GM12878 (cell line): Measurements from ENCODE around the gene OGA. TPM values are rescaled to one million over a fixed set of nuclear protein-coding genes. Genes with fewer than 3 reads are reported as not detected.

ENCODE experiments used
- ATAC-seq: fragments of 200-7000 bp; cut with Tn5 transposase; 3 replicates; pipeline ENCODE4 v1.9.1; 2020; ENCODE audit warnings: mild to moderate bottlenecking, moderate library complexity
- BruUV-seq: library from RNA; stranded (reverse); fragments of 400-500 nt; replicated peaks from 2 replicates; lab custom pipeline; 2021; lab: Mats Ljungman, UMichigan
- CTCF ChIA-PET: fragments of 300-600 bp; sonication (Branson Sonifier 250); formaldehyde crosslinking; extraction: SDS; loops from one replicate; lab custom pipeline; 2021; ENCODE audit warnings: inconsistent platforms; lab: Yijun Ruan, JAX
- POLR2A ChIA-PET: fragments of 350-600 bp; formaldehyde crosslinking; extraction: SDS; loops from one replicate; lab custom pipeline; 2021; ENCODE audit warnings: inconsistent platforms; lab: Charles Lee
- RAD21 ChIA-PET: fragments of 300-600 bp; sonication (Branson Sonifier 250); formaldehyde crosslinking; loops from one replicate; lab custom pipeline; 2023; ENCODE audit warnings: antibody characterized with exemption; ENCODE audit not compliant: unreplicated experiment; lab: Charles Lee
- SMC1A ChIA-PET: fragments of 300-600 bp; sonication (Branson Sonifier 250); formaldehyde crosslinking; loops from one replicate; lab custom pipeline; 2023; ENCODE audit not compliant: unreplicated experiment, uncharacterized antibody; lab: Charles Lee
- DNase-seq: peaks from one replicate; pipeline ENCODE4 v3.0.0-alpha.2; 2011; ENCODE audit warnings: low read depth, low spot score
- FAIRE-seq: peaks from 3 replicates; lab custom pipeline; 2011; peaks lifted over from hg19 to GRCh38; lab: Jason Lieb, UNC
- H2AFZ ChIP-seq: 2 replicates; pipeline ENCODE4 v1.6.0; 2011; ENCODE audit warnings: low read depth, low read length, control low read depth; ENCODE audit not compliant: control insufficient read depth
- H3K27ac ChIP-seq: 2 replicates; pipeline ENCODE4 v1.5.1; 2011; ENCODE audit warnings: control low read depth; ENCODE audit not compliant: control insufficient read depth, insufficient read depth
- H3K27me3 ChIP-seq, 2 experiments: replicated peaks in 1 of 2; 2 replicates each; pipeline versions ENCODE4 v1.6.0 to v1.6.1; 2011; ENCODE audit warnings: low read length in 1 of 2; ENCODE audit not compliant: control insufficient read depth in 2 of 2, insufficient read depth in 2 of 2
- H3K36me3 ChIP-seq, 2 experiments: 2 replicates each; pipeline ENCODE4 v1.5.1; 2011; ENCODE audit warnings: low read length in 1 of 2; ENCODE audit not compliant: control insufficient read depth in 2 of 2, insufficient read depth in 2 of 2
- H3K4me1 ChIP-seq: 2 replicates; pipeline ENCODE4 v1.6.1; 2011; ENCODE audit warnings: mild to moderate bottlenecking, low read length, moderate library complexity, mixed read lengths; ENCODE audit not compliant: control insufficient read depth, insufficient read depth
- H3K4me2 ChIP-seq: 2 replicates; pipeline ENCODE4 v1.6.0; 2011; ENCODE audit warnings: control low read depth; ENCODE audit not compliant: control insufficient read depth, insufficient read depth
- H3K4me3 ChIP-seq: fragments of 200-600 bp; sonication (generic); 2 replicates; pipeline ENCODE4 v1.5.1; 2016
- H3K79me2 ChIP-seq: 2 replicates; pipeline ENCODE4 v1.6.0; 2011; ENCODE audit warnings: low read length; ENCODE audit not compliant: control insufficient read depth, insufficient read depth
- H3K9ac ChIP-seq: 2 replicates; pipeline ENCODE4 v1.8.0; 2011; ENCODE audit warnings: low read length, control low read depth, mixed read lengths; ENCODE audit not compliant: control insufficient read depth, insufficient read depth
- H3K9me3 ChIP-seq: replicated peaks from 3 replicates; pipeline ENCODE4 v1.5.1; 2011; ENCODE audit warnings: mild to moderate bottlenecking, low read length; ENCODE audit not compliant: control insufficient read depth, insufficient read depth
- H4K20me1 ChIP-seq: 2 replicates; pipeline ENCODE4 v1.6.0; 2011; ENCODE audit not compliant: control insufficient read depth, insufficient read depth
- ATF2 ChIP-seq: IDR thresholded peaks from 2 replicates; pipeline ENCODE4 v1.6.1; 2012; ENCODE audit warnings: low read length, inconsistent platforms
- ATF3 ChIP-seq: IDR thresholded peaks from 2 replicates; pipeline ENCODE4 v1.6.1; 2011; ENCODE audit warnings: low read depth, mild to moderate bottlenecking, low read length, moderate library complexity, borderline replicate concordance; ENCODE audit errors: extremely low read depth
- BHLHE40 ChIP-seq, 2 experiments: fragments of 450-650 bp in 1 of 2; IDR thresholded peaks; 2 replicates each; pipeline ENCODE4 v1.6.1; 2011 to 2017; ENCODE audit warnings: low read depth in 2 of 2, borderline replicate concordance in 1 of 2, improper control_type of control experiment in 1 of 2, low read length in 1 of 2, mild to moderate bottlenecking in 1 of 2
- CHD2 ChIP-seq: IDR thresholded peaks from 2 replicates; pipeline ENCODE4 v1.6.1; 2011; ENCODE audit warnings: low read depth, low read length, improper control_type of control experiment, borderline replicate concordance
- E2F8 ChIP-seq: fragments of 450-650 bp; IDR thresholded peaks from 2 replicates; pipeline ENCODE4 v1.6.1; 2018; ENCODE audit warnings: mild to moderate bottlenecking, low read depth, moderate library complexity; ENCODE audit not compliant: partially characterized antibody
- EGR1 ChIP-seq, 2 experiments: IDR thresholded peaks; 1 replicate in 1 of 2; 2 replicates in 1 of 2; pipeline ENCODE4 v1.6.1; 2011 to 2012; ENCODE audit warnings: low read depth in 2 of 2, low read length in 2 of 2, borderline replicate concordance in 1 of 2, mild to moderate bottlenecking in 1 of 2, moderate library complexity in 1 of 2
- MAX ChIP-seq: IDR thresholded peaks from 2 replicates; pipeline ENCODE4 v1.6.1; 2012; ENCODE audit warnings: low read depth, low read length, improper control_type of control experiment
- SMARCA5 ChIP-seq: fragments of 450-650 bp; IDR thresholded peaks from 2 replicates; pipeline ENCODE4 v1.6.1; 2017; ENCODE audit warnings: mild to moderate bottlenecking
- TAF1 ChIP-seq: IDR thresholded peaks from 2 replicates; pipeline ENCODE4 v1.6.1; 2011; ENCODE audit warnings: mild to moderate bottlenecking, low read depth, low read length, borderline replicate concordance
- TBL1XR1 ChIP-seq: IDR thresholded peaks from 2 replicates; pipeline ENCODE4 v1.6.1; 2012; ENCODE audit warnings: low read depth, low read length, improper control_type of control experiment
- ZNF217 ChIP-seq: fragments of 450-650 bp; IDR thresholded peaks from 2 replicates; pipeline ENCODE4 v1.6.1; 2017; ENCODE audit warnings: antibody characterized with exemption, mild to moderate bottlenecking
- ZNF274 ChIP-seq: IDR thresholded peaks from one replicate; pipeline ENCODE4 v1.8.0; 2011; ENCODE audit not compliant: insufficient read length, insufficient read depth
- WGBS: methylation state at CpG from one replicate; pipeline ENCODE4 v1.1.6; 2016; ENCODE audit warnings: low lambda C conversion rate; ENCODE audit not compliant: insufficient replicate concordance, insufficient coverage; ENCODE audit errors: missing lambda C conversion rate; 5-methylcytosine and 5-hydroxymethylcytosine counted together
- in situ Hi-C: fragments of 300-500 bp; cut with MboI; formaldehyde crosslinking; loops from 9 replicates; pipeline ENCODE4 v1.14.3; 2018; ENCODE audit warnings: mixed read lengths
- intact Hi-C: fragments of 100-400 bp; cut with micrococcal nuclease; formaldehyde crosslinking; loops from one replicate; pipeline ENCODE4 v1.14.2; 2022; ENCODE audit not compliant: unreplicated experiment
- polyA plus RNA-seq, 11 experiments: library from polyadenylated mRNA; depleted of rRNA in 4 of 11; unstranded in 6 of 11; stranded (reverse) in 5 of 11; fragments of >200 nt; fragmentation: Nextera tagmentation in 4 of 11; fragmentation: Illumina TruSeq in 1 of 11; extraction: Ambion mirVana in 4 of 11; extraction: Trizol in 1 of 11; gene quantifications; 1 replicate in 1 of 11; 2 replicates in 10 of 11; pipeline versions ENCODE4 v1.2.1 to v1.2.3, GENCODE V29; 2011 to 2016; ENCODE audit warnings: inconsistent platforms in 2 of 11, missing spikeins in 2 of 11, low read depth in 1 of 11
- total RNA-seq, 4 experiments: library from RNA; depleted of rRNA in 3 of 4; stranded (reverse); fragments of >200 nt in 3 of 4; fragmentation: Illumina TruSeq in 1 of 4; extraction: Trizol in 1 of 4; gene quantifications; 2 replicates each; pipeline versions ENCODE4 v1.2.1 to v1.2.3, GENCODE V29; 2013 to 2021
- TF ChIP-seq, protein P1 (sequence below): fragments of 450-650 bp; formaldehyde crosslinking; IDR thresholded peaks from 2 replicates; pipeline ENCODE4 v1.4.0; 2022; ENCODE audit warnings: mild to moderate bottlenecking, moderate library complexity

OGA gene
- total and polyA plus RNA-seq, 10 of the 15 experiments (the other 5 are each of a cell fraction or from before 2014, with no cell fraction given) = 23.0 to 145 (median 85.2) TPM

DNA sequence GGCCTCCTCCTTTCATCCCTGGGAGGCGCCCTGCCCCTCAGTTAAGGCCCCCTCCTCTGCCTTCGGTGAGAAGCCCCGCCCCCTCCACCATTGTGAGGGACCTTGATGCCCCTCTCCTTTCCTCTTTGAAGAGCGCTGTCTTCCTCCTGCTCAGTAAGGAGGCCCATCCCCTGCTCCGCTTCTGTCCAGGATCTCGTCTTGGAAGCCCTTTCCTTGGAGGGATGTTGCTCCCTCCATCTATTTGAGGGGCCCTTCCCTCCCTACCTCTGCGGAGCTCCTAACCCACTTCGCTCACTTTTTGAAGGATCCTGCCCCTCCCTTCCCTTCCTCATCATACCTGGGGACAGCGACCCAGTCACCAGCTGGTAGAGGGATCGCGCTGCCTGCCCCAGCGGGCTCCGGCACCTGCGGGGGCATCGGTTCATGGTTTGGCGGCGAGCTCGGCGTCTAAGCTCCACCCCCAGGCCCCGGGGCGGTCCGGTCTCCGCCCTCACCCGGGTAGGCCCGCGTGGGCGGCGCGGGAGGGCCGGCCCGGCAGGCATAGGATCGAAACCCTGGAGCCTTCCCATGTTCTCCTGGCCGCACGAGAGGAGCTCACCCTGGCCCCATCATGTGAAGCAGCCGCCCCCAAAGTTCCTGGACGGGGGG, 21.3 kb upstream of the OGA start:
- Histone ChIP-seq H3K27ac (no peak overlapping the region), H3K4me3 (peak overlapping the region; percentile 81), H3K79me2 (no peaks in the 10 kb centered on the region; the same call in 1 of the 2 replicates), H3K9ac (peak overlapping the region; percentile 25; the same call in 1 of the 2 replicates), H4K20me1 (no peaks in the 10 kb centered on the region; the same call in 1 of the 2 replicates), H3K4me1 (peaks cover 25% of the 10 kb centered on the region), H3K36me3 (no peaks in the 10 kb centered on the region; a peak in 1 of 4 replicates), H3K27me3 (no peaks in the 10 kb centered on the region), H2AFZ (peak overlapping the region; percentile 51), H3K4me2 (peak overlapping the region; percentile 94), H3K9me3 (no peaks in the 10 kb centered on the region)
- ChIA-PET POLR2A (interaction anchor here (0.6 to 3.5 kb wide), 11 partner anchors 14 to 234 kb away, joined by 3 to 25 read pairs (median 4); partner anchors contain the start of gene OGA), RAD21 (interaction anchor here (0.6 to 9.5 kb wide), 26 partner anchors 8 to 275 kb away, joined by 3 to 538 read pairs (median 6); partner anchors contain the start of genes HPS6 and OGA), CTCF (interaction anchor here (0.8 to 17.0 kb wide), 21 partner anchors 9 to 295 kb away, joined by 3 to 697 read pairs (median 8); partner anchors contain the start of genes HPS6, NPM3 and OGA), SMC1A (interaction anchor here (0.5 to 13.6 kb wide), 14 partner anchors 15 to 233 kb away, joined by 3 to 407 read pairs (median 10); partner anchors contain the start of gene NPM3)
- DNase-seq (no peak), ATAC-seq (peak; percentile 71), FAIRE-seq (no peak)
- BruUV-seq = no TSS peak
- WGBS = 11% methylated on average over 31 of the region's 36 CpGs
- intact Hi-C loops = loop anchor here (1.0 to 5.0 kb wide), 5 partner anchors 50 to 278 kb away; no protein-coding TSS in a partner anchor
- in situ Hi-C loops = loop anchor here (5.0 kb wide), 2 partner anchors 168 to 233 kb away; no protein-coding TSS in a partner anchor
- no peak for TF ChIP-seq TAF1
- TF ChIP-seq ZNF274 = no peak
- no peak for TF ChIP-seq E2F8
- TF ChIP-seq ATF2 = no peak
- TF ChIP-seq ATF3 = no peak
- TF ChIP-seq SMARCA5 = no peak
- TF ChIP-seq MAX = 0 out of 2 replicates have a peak, but pooled peaks have one; percentile 17
- TF ChIP-seq TBL1XR1 = no peak
- TF ChIP-seq CHD2 = no peak
- peak; percentile 30 to 55; a peak in 3 of 4 replicates for TF ChIP-seq BHLHE40 (IDR thresholded peaks at IDR 0.05; ENCODE audit: borderline replicate concordance in 1 of 2, low read depth in 2 of 2, low read length in 1 of 2)
- TF ChIP-seq EGR1 (IDR thresholded peaks at IDR 0.05; ENCODE audit: borderline replicate concordance in 1 of 2, low read depth in 2 of 2, low read length in 2 of 2) = peak; percentile 8 to 94
- TF ChIP-seq, protein P1, sequence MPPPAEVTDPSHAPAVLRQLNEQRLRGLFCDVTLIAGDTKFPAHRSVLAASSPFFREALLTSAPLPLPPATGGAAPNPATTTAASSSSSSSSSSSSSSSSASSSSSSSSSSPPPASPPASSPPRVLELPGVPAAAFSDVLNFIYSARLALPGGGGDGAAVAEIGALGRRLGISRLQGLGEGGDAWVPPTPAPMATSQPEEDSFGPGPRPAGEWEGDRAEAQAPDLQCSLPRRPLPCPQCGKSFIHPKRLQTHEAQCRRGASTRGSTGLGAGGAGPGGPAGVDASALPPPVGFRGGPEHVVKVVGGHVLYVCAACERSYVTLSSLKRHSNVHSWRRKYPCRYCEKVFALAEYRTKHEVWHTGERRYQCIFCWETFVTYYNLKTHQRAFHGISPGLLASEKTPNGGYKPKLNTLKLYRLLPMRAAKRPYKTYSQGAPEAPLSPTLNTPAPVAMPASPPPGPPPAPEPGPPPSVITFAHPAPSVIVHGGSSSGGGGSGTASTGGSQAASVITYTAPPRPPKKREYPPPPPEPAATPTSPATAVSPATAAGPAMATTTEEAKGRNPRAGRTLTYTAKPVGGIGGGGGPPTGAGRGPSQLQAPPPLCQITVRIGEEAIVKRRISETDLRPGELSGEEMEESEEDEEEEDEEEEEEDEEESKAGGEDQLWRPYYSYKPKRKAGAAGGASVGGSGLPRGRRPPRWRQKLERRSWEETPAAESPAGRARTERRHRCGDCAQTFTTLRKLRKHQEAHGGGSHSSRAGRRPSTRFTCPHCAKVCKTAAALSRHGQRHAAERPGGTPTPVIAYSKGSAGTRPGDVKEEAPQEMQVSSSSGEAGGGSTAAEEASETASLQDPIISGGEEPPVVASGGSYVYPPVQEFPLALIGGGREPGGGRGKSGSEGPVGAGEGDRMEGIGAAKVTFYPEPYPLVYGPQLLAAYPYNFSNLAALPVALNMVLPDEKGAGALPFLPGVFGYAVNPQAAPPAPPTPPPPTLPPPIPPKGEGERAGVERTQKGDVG (CRISPR knock-in tag) = no peak
- no peak for TF ChIP-seq ZNF217
